GM08714 (cell line): ENCODE results near the gene LAMA2.

ENCODE experiments used
- H3K4me3 ChIP-seq: fragments of 200-500 bp; sonication (Bioruptor generic); 2 replicates; pipeline ENCODE4 v1.5.1; 2014; ENCODE audit warnings: mild to moderate bottlenecking, low read length, inconsistent platforms
- ZNF274 ChIP-seq: IDR thresholded peaks from 2 replicates; pipeline ENCODE4 v1.6.1; 2012; ENCODE audit warnings: mild to moderate bottlenecking, low read depth, low read length

LAMA2 gene, protein sequence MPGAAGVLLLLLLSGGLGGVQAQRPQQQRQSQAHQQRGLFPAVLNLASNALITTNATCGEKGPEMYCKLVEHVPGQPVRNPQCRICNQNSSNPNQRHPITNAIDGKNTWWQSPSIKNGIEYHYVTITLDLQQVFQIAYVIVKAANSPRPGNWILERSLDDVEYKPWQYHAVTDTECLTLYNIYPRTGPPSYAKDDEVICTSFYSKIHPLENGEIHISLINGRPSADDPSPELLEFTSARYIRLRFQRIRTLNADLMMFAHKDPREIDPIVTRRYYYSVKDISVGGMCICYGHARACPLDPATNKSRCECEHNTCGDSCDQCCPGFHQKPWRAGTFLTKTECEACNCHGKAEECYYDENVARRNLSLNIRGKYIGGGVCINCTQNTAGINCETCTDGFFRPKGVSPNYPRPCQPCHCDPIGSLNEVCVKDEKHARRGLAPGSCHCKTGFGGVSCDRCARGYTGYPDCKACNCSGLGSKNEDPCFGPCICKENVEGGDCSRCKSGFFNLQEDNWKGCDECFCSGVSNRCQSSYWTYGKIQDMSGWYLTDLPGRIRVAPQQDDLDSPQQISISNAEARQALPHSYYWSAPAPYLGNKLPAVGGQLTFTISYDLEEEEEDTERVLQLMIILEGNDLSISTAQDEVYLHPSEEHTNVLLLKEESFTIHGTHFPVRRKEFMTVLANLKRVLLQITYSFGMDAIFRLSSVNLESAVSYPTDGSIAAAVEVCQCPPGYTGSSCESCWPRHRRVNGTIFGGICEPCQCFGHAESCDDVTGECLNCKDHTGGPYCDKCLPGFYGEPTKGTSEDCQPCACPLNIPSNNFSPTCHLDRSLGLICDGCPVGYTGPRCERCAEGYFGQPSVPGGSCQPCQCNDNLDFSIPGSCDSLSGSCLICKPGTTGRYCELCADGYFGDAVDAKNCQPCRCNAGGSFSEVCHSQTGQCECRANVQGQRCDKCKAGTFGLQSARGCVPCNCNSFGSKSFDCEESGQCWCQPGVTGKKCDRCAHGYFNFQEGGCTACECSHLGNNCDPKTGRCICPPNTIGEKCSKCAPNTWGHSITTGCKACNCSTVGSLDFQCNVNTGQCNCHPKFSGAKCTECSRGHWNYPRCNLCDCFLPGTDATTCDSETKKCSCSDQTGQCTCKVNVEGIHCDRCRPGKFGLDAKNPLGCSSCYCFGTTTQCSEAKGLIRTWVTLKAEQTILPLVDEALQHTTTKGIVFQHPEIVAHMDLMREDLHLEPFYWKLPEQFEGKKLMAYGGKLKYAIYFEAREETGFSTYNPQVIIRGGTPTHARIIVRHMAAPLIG (N-terminal part only)

DNA sequence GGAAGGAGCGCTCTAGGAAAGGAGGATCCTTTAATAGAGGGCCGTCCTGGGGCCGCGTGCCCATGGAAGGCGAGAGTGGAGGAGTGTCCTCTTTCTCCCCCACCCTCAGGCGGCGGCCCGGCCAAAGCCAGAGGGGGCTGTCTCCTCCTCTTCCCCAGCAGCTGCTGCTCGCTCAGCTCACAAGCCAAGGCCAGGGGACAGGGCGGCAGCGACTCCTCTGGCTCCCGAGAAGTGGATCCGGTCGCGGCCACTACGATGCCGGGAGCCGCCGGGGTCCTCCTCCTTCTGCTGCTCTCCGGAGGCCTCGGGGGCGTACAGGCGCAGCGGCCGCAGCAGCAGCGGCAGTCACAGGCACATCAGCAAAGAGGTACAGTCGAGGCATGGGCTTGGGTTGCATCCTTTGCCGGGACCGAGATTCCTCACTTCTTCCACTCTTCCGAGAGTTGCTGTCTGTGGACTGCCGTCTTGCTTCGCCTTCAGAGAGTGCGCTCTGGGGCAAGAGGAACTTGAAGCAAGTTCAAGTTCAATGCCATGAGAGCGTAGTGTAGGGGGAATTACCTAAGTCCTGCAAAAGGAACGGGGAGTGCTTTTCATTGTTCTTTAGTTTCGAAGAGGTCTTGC, at the start of gene LAMA2:
TSS of gene LAMA2 (plus strand) at position 148 of the 621 bp plus-strand sequence. CDS start at position 256, 108 bp downstream.
- H3K4me3 ChIP-seq = no peak within 1 kb of the TSS
- no peak for TF ChIP-seq ZNF274

GRCh38 chr6:128836761-128837160, 46.2 kb upstream of the LAMA2 start:
- H3K4me3 ChIP-seq = no peak overlapping the region
- no peak for TF ChIP-seq ZNF274

DNA sequence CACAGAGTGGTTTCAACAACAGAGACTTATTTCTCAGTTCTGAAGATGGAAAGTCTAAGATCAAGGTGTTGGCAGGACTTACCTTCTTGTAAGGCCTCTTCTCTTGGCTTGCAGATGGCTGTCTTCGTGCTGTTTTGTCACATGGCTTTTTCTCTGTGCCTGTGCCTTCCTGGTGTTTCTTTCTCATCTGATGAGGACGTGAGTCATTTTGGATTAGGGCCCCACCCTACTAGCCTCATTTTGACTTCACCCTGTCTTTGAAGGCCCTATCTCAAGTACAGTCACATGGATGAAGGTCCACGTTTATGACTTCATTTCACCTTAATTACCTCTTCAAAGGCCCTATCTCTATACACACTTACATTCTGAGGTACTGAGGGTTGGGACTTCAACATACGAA, 41.4 kb upstream of the LAMA2 start:
- H3K4me3 ChIP-seq = no peak overlapping the region
- no peak for TF ChIP-seq ZNF274

DNA sequence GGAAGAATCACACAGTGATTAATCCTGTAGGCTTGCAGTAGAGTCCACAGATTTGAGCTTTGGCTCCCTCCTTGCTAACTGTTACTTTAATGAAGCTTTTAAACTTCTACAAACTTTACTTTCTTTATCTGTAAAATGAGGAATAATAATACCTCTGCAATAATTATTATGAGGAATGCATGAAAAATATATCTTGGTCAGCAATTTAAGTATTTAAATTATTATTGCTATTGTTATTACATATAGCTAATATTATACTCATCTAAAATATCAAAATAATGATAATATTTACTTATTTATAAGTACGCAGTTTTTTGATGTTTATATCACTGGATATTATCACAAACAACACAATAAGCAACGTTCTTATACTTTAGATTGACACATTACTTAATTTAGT, 38.3 kb upstream of the LAMA2 start:
- TF ChIP-seq ZNF274 = no peak
- no peak overlapping the region for H3K4me3 ChIP-seq

DNA sequence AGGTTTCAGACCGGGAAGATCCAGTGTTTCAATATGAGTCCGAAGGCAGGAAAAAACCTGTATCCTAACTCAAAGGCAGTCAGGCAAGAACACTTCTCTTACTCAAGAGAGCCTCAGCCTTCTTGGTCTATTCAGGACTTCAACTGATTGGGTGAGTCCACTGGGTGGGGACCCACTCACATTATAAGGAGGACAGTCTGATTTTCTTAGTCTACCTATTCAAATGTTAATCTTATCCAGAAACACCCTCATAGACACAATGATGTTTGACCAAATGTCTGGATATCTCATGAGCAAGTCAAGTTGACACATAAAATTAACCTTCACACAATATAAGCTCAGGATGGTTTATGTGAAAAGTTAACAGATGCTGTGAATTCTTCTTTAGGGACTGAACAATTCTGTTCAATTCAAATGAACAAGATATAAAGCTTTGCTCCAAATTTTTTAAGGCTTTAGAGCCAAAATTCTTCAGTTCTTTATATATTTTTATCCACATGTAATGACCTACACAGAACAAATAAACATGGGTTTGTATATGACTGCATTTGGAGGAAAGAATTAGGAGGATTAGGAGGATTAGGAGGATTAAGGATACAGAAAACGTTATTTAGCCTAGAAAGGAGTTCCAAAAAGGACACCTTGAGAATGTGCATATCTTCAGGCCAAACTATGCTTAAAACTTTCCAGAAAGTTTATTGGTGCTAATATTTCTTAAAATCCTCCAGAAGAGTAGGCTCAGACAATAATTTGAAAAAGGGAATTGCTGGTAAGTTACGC, 35.3 kb upstream of the LAMA2 start:
- H3K4me3 ChIP-seq = no peak overlapping the region
- no peak for TF ChIP-seq ZNF274

DNA sequence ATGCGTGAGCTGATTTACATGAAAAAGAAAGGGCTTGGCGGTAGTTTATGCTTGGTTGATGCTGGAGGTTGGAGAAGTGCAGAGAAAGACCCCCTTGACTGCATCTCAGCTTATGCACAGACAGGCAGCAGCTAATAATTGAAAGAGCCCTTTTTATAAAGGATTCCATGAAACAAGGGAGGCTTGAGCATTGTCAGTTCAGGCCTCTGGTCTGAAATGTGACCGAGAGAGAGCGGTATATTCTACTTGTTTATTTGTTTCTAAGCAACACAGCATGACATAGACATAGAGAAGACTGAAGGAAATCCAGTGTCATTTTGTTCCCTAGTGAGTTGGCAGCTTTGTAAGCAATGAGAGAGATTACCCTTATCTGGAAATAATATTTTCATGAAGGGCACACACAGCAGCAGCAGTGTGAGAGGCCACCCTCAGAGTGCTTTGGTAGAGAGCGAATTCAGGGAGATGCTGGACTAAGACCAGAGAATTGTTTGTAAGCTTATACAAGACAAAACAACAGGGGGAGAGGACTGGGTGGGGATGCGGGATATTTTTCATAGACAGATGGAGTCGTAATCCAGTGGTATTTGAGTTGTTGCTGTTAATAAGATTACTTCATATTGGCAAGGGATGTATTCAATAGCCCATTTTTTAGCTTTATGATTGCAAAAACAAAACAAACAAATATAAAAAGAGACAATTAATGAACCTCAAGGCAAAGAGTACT, 34.6 kb upstream of the LAMA2 start:
- TF ChIP-seq ZNF274 = no peak
- H3K4me3 ChIP-seq = no peak overlapping the region

GRCh38 chr6:128855581-128856085, 27.3 kb upstream of the LAMA2 start:
- no peak overlapping the region for H3K4me3 ChIP-seq
- no peak for TF ChIP-seq ZNF274

GRCh38 chr6:128857806-128858205, 25.1 kb upstream of the LAMA2 start:
- no peak for TF ChIP-seq ZNF274
- H3K4me3 ChIP-seq = no peak overlapping the region

DNA sequence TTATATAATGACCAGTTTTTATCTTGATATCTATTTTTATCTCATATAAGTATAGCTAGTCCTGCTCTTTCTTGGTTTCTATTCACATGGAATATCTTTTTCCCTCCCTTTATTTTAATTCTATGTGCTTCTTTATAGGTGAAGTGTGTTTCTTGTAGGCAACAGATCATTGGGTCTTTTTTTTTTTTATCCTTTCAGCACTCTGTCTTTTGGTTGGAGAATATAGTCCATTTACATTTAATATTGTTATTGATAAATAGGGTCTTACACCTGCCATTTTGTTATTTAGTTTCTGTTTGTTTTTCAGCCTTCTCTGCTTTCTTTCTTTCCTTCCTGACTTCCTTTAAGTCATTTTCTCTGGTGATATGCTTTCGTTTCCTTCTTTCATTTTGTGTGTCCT, 22.2 kb upstream of the LAMA2 start:
- no peak overlapping the region for H3K4me3 ChIP-seq
- TF ChIP-seq ZNF274 = no peak

- H3K4me3 ChIP-seq = no peak overlapping the region
- TF ChIP-seq ZNF274 = no peak
These were observed 19.0 kb upstream of the LAMA2 start for GRCh38 chr6:128863983-128864382.

- TF ChIP-seq ZNF274 = no peak
- H3K4me3 ChIP-seq = no peak overlapping the region
These were observed 12.2 kb upstream of the LAMA2 start for GRCh38 chr6:128870746-128871145.

DNA sequence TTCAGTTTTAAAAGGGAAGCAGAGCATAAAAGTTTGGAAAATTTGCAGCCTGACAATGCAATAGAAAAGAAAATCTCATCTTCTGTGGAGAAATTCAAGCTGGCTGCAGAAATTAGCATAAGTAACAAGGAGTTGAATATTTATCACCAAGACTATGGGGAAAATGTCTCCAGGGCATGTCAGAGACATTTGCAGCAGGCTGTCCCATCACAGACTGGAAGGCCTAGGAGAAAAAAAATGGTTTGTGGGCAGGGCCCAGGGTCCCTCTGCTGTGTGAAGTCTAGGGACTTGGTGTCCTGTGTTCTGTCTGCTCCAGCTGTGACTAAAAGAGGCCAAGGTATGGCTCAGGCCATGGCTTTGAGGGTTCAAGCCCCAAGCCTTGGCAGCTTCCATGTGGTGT, 8.1 kb upstream of the LAMA2 start:
- H3K4me3 ChIP-seq = no peak overlapping the region
- TF ChIP-seq ZNF274 = no peak
